Upper lobe of right lung (tissue), 1 donor: ENCODE data around the gene LMBR1. TPM values are rescaled to one million over a fixed set of nuclear protein-coding genes. Genes with fewer than 3 reads are reported as not detected.

Source experiments
- ATAC-seq: fragments of 200-7000 bp; cut with Tn5 transposase; one replicate; pipeline ENCODE4 v1.9.1; 2020; ENCODE audit warnings: mild to moderate bottlenecking, moderate library complexity
- DNase-seq: peaks from one replicate; pipeline ENCODE4 v3.0.0-alpha.2; 2020
- H3K27ac ChIP-seq: fragments of 200-600 bp; one replicate; pipeline ENCODE4 v1.8.0; 2022
- H3K27me3 ChIP-seq: fragments of 200-600 bp; one replicate; pipeline ENCODE4 v1.8.0; 2022; ENCODE audit warnings: mild to moderate bottlenecking
- H3K36me3 ChIP-seq: fragments of 200-600 bp; one replicate; pipeline ENCODE4 v1.8.0; 2022
- H3K4me1 ChIP-seq: fragments of 200-600 bp; one replicate; pipeline ENCODE4 v1.8.0; 2022
- H3K4me3 ChIP-seq: fragments of 200-600 bp; one replicate; pipeline ENCODE4 v1.8.0; 2022; ENCODE audit warnings: mild to moderate bottlenecking
- H3K9me3 ChIP-seq: fragments of 200-600 bp; one replicate; pipeline ENCODE4 v1.8.0; 2022
- CTCF ChIP-seq: fragments of 200-600 bp; IDR thresholded peaks from one replicate; pipeline ENCODE4 v1.8.0; 2022; ENCODE audit warnings: antibody characterized with exemption
- intact Hi-C: fragments of 100-400 bp; cut with DNase I; formaldehyde crosslinking; loops from one replicate; pipeline ENCODE4 v1.11.0; 2022
- total RNA-seq: library from RNA; stranded (reverse); fragmentation: NEBNext Ultra II Directional; extraction: Animal tissue kit (Norgen Biotek cat#: 25700); gene quantifications from one replicate; pipeline ENCODE4 v1.2.1, GENCODE V29; 2021
- donor health status: DM: no; HTN: yes; CAD: no; lungs with severe emphysema.

LMBR1 gene
- total RNA-seq, 1 donor from 2014 or later: 70.5 TPM

- Histone ChIP-seq H3K9me3 (no peaks in the 10 kb centered on the region), H3K27me3 (no peaks in the 10 kb centered on the region), H3K4me1 (no peaks in the 10 kb centered on the region), H3K27ac (no peak overlapping the region), H3K4me3 (no peak overlapping the region), H3K36me3 (no peaks in the 10 kb centered on the region)
- no peak for TF ChIP-seq CTCF
- ATAC-seq (no peak), DNase-seq (no peak)
- intact Hi-C loops: no loop called here
Observed at GRCh38 chr7:156659203-156659602, 233.8 kb downstream of the LMBR1 start.

GRCh38 chr7:156657681-156658080 lies 235.3 kb downstream of the LMBR1 start:
- no peaks in the 10 kb centered on the region for H3K9me3 ChIP-seq
- ATAC-seq: no peak
- no peak for DNase-seq
- H3K27me3 ChIP-seq: no peaks in the 10 kb centered on the region
- TF ChIP-seq CTCF: no peak
- H3K4me1 ChIP-seq: no peaks in the 10 kb centered on the region
- no peaks in the 10 kb centered on the region for H3K36me3 ChIP-seq
- intact Hi-C loops: no loop called here
- H3K27ac ChIP-seq: no peak overlapping the region
- H3K4me3 ChIP-seq: no peak overlapping the region

- Histone ChIP-seq H3K27me3 (no peaks in the 10 kb centered on the region), H3K4me1 (no peaks in the 10 kb centered on the region), H3K36me3 (no peaks in the 10 kb centered on the region), H3K27ac (no peak overlapping the region), H3K4me3 (no peak overlapping the region), H3K9me3 (no peaks in the 10 kb centered on the region)
- TF ChIP-seq CTCF: no peak
- intact Hi-C loops: no loop called here
- no peak for ATAC-seq
- no peak for DNase-seq
Observed at GRCh38 chr7:156656598-156656997, 236.4 kb downstream of the LMBR1 start.

GRCh38 chr7:156655983-156656382 lies 237.0 kb downstream of the LMBR1 start:
- no peak for TF ChIP-seq CTCF
- intact Hi-C loops: no loop called here
- H3K36me3 ChIP-seq: no peaks in the 10 kb centered on the region
- DNase-seq: no peak
- H3K4me3 ChIP-seq: no peak overlapping the region
- H3K27ac ChIP-seq: no peak overlapping the region
- peaks cover 3% of the 10 kb centered on the region for H3K27me3 ChIP-seq
- H3K9me3 ChIP-seq: no peaks in the 10 kb centered on the region
- no peak for ATAC-seq
- H3K4me1 ChIP-seq: no peaks in the 10 kb centered on the region

- no peak overlapping the region for H3K27ac ChIP-seq
- ATAC-seq (no peak), DNase-seq (no peak)
- no peak for TF ChIP-seq CTCF
- H3K4me3 ChIP-seq: no peak overlapping the region
- intact Hi-C loops: no loop called here
- no peaks in the 10 kb centered on the region for H3K36me3 ChIP-seq
- no peaks in the 10 kb centered on the region for H3K4me1 ChIP-seq
- H3K9me3 ChIP-seq: no peaks in the 10 kb centered on the region
- H3K27me3 ChIP-seq: peaks cover 10% of the 10 kb centered on the region
Observed at GRCh38 chr7:156655251-156655650, 237.7 kb downstream of the LMBR1 start.

GRCh38 chr7:156654511-156655234 lies 238.3 kb downstream of the LMBR1 start:
- no peaks in the 10 kb centered on the region for H3K4me1 ChIP-seq
- intact Hi-C loops: no loop called here
- no peak overlapping the region for H3K4me3 ChIP-seq
- DNase-seq (no peak), ATAC-seq (no peak)
- no peak for TF ChIP-seq CTCF
- no peaks in the 10 kb centered on the region for H3K36me3 ChIP-seq
- H3K9me3 ChIP-seq: no peaks in the 10 kb centered on the region
- no peak overlapping the region for H3K27ac ChIP-seq
- peaks cover 16% of the 10 kb centered on the region for H3K27me3 ChIP-seq
